Astrocyte of the cerebellum (primary cell): ENCODE data around the gene DIO1.

ENCODE experiments used
- DNase-seq: peaks from one replicate; pipeline ENCODE4 v3.0.0-alpha.2; 2011; ENCODE audit warnings: low read depth
- H3K4me3 ChIP-seq: 2 replicates; pipeline ENCODE4 v1.5.1; 2011; ENCODE audit warnings: mild to moderate bottlenecking, low read depth, low read length, moderate library complexity
- CTCF ChIP-seq: IDR thresholded peaks from 2 replicates; pipeline ENCODE4 v1.5.1; 2012; ENCODE audit warnings: low read length, low read depth, moderate library complexity, mild to moderate bottlenecking; ENCODE audit errors: missing control alignments
- in situ Hi-C: cut with HindIII; loops from 2 replicates; pipeline ENCODE4 v1.10.0; 2017; ENCODE audit warnings: low sequenced_read_pairs

DIO1 gene

DNA sequence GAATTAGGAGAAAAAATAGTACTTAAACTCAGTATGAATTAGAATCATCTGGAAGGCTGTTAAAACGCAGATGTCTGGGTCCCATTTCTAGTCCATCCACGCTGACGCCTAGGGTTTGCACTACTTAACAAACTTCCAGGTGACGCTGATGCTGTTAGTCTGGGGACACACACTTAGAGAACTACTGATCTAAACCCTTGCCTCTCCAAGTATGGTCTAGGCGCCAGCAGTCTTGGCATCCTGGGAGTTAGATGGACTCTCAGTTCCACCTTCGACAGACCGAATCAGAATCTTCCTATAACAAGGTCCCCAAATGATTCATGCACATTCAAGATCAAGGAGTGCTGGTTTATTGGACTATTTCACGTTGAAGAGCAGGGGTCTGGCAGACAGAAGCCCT lies 11.5 kb downstream of the DIO1 start:
- no peak overlapping the region for H3K4me3 ChIP-seq
- TF ChIP-seq CTCF: no peak
- in situ Hi-C loops: no loop called here
- DNase-seq: no peak

- in situ Hi-C loops: no loop called here
- no peak for DNase-seq
- no peak overlapping the region for H3K4me3 ChIP-seq
- no peak for TF ChIP-seq CTCF
Measured at GRCh38 chr1:53906121-53906520, 12.1 kb downstream of the DIO1 start.

DNA sequence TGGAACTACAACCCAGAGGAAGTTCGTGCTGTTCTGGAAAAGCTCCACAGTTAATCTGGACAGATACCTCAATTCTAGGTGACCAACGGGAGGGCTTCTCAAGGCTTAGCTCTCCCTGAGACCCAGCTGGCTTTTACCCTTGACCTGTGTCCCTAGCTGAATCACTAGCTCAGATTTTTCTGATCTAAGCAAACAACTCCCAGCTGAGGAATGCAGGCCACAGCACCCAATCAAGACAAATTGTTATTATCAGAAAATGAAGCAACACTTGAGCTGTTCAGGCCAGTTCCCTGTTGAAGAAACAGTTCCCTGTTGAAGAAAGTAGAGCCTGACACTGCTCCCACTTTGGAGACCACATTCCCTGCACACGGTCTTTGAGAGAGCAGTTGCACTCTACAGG lies 16.0 kb downstream of the DIO1 start:
- no peak overlapping the region for H3K4me3 ChIP-seq
- no peak for TF ChIP-seq CTCF
- no peak for DNase-seq
- in situ Hi-C loops: no loop called here

GRCh38 chr1:53911442-53911841 lies 17.5 kb downstream of the DIO1 start:
- H3K4me3 ChIP-seq: no peak overlapping the region
- TF ChIP-seq CTCF: no peak
- DNase-seq: no peak
- in situ Hi-C loops: no loop called here

DNA sequence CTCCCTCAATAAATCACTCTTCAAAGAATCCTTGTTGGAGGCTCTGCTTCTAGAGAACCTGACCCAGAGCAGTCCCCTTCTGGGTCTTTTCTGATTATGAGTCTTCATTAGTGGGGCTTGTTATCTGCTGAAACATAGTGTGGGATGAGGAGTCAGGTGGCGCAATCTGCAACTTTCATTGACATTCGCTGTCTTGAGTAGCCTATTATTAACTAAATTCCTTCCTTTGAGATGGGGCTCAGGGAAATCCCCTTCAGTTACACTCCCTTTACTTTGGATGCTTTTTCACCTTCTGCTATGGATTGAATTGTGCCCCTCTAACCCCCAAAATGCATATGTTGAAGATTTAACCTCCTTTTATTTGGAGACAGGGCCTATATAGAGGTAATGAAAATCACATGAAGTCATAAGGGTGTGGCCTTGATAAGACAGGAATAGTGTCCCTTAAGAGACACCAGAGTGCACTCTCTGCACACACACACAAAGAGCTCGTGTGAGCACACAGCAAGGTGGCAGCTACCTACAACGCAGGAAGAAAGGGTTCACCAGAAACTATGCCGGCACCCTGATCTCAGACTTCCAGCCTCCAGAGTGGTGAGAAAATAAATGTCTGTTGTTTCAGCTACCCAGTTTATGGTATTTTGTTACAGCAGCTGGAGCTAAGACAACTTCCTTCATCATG lies 19.5 kb downstream of the DIO1 start:
- no peak for DNase-seq
- no peak for TF ChIP-seq CTCF
- no peak overlapping the region for H3K4me3 ChIP-seq
- in situ Hi-C loops: no loop called here

DNA sequence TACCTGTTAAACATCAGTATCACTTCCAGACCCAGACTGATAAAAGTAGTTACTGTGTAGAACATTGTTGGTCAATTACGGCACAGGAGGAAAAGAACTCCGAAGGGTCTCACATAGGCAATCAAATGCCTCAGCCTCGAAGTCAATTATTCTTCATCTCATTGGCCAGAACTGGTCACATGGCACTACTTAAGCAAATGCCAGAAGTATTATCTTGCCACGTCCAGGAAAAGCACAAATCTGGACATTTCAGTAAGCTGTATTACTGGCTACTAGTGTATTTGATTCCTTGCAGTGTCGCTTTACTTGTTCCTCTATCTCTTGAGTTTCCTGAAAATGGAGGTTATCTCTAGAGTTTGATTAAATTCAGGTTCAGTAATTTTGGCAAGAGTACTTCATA lies 24.4 kb downstream of the DIO1 start:
- in situ Hi-C loops: no loop called here
- TF ChIP-seq CTCF: no peak
- DNase-seq: no peak
- H3K4me3 ChIP-seq: no peak overlapping the region

DNA sequence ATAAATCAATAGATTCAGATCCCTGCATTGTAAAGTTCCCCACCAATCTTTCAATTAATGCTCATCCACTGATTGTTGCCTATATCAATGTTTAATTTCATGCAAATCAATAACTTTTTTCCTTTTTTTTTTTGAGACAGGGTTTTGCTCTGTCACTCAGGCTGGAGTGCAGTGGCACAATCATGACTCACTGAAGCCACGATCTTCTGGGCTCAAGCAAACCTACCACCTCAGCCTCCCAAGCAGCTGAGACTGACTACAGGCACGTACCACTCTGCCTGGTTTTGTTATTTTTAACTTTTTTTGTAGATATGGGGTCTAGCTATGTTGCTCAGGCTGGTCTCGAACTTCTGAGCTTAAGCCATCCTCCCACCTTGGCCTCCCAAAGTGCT lies 25.7 kb downstream of the DIO1 start:
- no peak for DNase-seq
- no peak overlapping the region for H3K4me3 ChIP-seq
- in situ Hi-C loops: no loop called here
- TF ChIP-seq CTCF: no peak
